ENCODE results near the gene CDCA3. TPM values are rescaled to one million over a fixed set of nuclear protein-coding genes. Genes with fewer than 3 reads are reported as not detected.
"Not testable (repeated sequence)": the region's sequence is repeated elsewhere in the genome, so short reads cannot be mapped to it uniquely, and the experiment has no call there.

Gene CDCA3
- total RNA-seq, 6 experiments from 2014 or later: 0.62 to 1.7 (median 1.3) TPM

- no peak for DNase-seq
- 64% methylated on average over 2 of the region's 5 CpGs for WGBS (ENCODE audit: insufficient coverage, low coverage, low lambda C conversion rate, missing lambda C conversion rate)
- TF ChIP-seq POLR2A (IDR thresholded peaks at IDR 0.05) (no peak), CTCF (IDR thresholded peaks at IDR 0.05) (no peak)
- intact Hi-C loops (cut with DNase I): no loop called here
- no peaks in the 10 kb centered on the region for H3K9me3 ChIP-seq
- H3K4me3 ChIP-seq: no peak overlapping the region
- H3K27ac ChIP-seq: no peak overlapping the region
- H3K27me3 ChIP-seq: no peaks in the 10 kb centered on the region
- peaks cover 0 to 21% (median 2%) of the 10 kb centered on the region in 4 donors for H3K4me1 ChIP-seq
- peaks cover 0 to 8% (median 0%) of the 10 kb centered on the region in 4 donors for H3K36me3 ChIP-seq
- no peak for ATAC-seq
These were observed 32.2 kb upstream of the CDCA3 start for GRCh38 chr12:6883252-6883651.

GRCh38 chr12:6879824-6880223, 28.7 kb upstream of the CDCA3 start:
- not testable (repeated sequence) for DNase-seq
- 42% methylated on average over 9 of the region's 11 CpGs for WGBS (ENCODE audit: insufficient coverage, low coverage, low lambda C conversion rate, missing lambda C conversion rate)

GRCh38 chr12:6874015-6874368, 22.9 kb upstream of the CDCA3 start:
- Histone ChIP-seq H3K27ac (peak overlapping the region; percentile 32 to 68 (median 59)), H3K36me3 (peaks cover 0 to 22% (median 12%) of the 10 kb centered on the region in 4 donors), H3K4me3 (peak overlapping the region; percentile 70 to 89 (median 75)), H3K4me1 (peaks cover 0 to 23% (median 6%) of the 10 kb centered on the region in 4 donors)
- H3K9me3 ChIP-seq; H3K27me3 ChIP-seq; ATAC-seq; intact Hi-C loops (cut with DNase I): not testable (repeated sequence)
- peak in 1 of 3 donors; percentile 34 for DNase-seq
- 54% methylated on average over 9 of the region's 9 CpGs for WGBS (ENCODE audit: insufficient coverage, low coverage, low lambda C conversion rate, missing lambda C conversion rate)

More at GRCh38 chr12:6879824-6880223, 28.7 kb upstream of the CDCA3 start:
- H3K36me3 ChIP-seq; intact Hi-C loops (cut with DNase I); H3K27me3 ChIP-seq; H3K4me3 ChIP-seq; H3K9me3 ChIP-seq: not testable (repeated sequence)
- H3K4me1 ChIP-seq: peaks cover 0 to 10% (median 2%) of the 10 kb centered on the region in 4 donors
- peak in 1 of 4 donors; percentile 29 for ATAC-seq
- peak overlapping the region in 2 of 3 donors; percentile 28 to 43 for H3K27ac ChIP-seq

GRCh38 chr12:6873094-6874014, 22.3 kb upstream of the CDCA3 start, which contains the start of gene SPSB2:
Gene SPSB2, minus strand, starts transcription at chr12:6873303. Its CDS starts 402 bp downstream, at chr12:6872901.
- H3K9me3 ChIP-seq: no peaks in the 10 kb centered on the region
- peak in 2 of 4 donors; percentile 8 for TF ChIP-seq CTCF (IDR thresholded peaks at IDR 0.05)
- peak; percentile 71 for TF ChIP-seq POLR2A (IDR thresholded peaks at IDR 0.05)
- DNase-seq: peak; percentile 99 to 100 (median 99)
- peaks cover 0 to 22% (median 12%) of the 10 kb centered on the region in 4 donors for H3K36me3 ChIP-seq
- peak within 1 kb of the TSS; percentile 70 to 89 (median 75) for H3K4me3 ChIP-seq
- no peaks in the 10 kb centered on the region for H3K27me3 ChIP-seq
- H3K4me1 ChIP-seq: peaks cover 0 to 30% (median 9%) of the 10 kb centered on the region in 4 donors
- WGBS (ENCODE audit: insufficient coverage, low coverage, low lambda C conversion rate, missing lambda C conversion rate): 0% methylated on average over 10 of the region's 66 CpGs
- H3K27ac ChIP-seq: peak within 1 kb of the TSS; percentile 32 to 77 (median 59)
- intact Hi-C loops (cut with DNase I): no loop called here
- peak; percentile 86 to 96 (median 92) for ATAC-seq

- intact Hi-C loops (cut with DNase I): no loop called here
- peaks cover 0 to 22% (median 12%) of the 10 kb centered on the region in 4 donors for H3K36me3 ChIP-seq
- H3K4me3 ChIP-seq: peak overlapping the region; percentile 70 to 89 (median 75)
- H3K27ac ChIP-seq: peak overlapping the region; percentile 19 to 77 (median 59)
- H3K9me3 ChIP-seq: no peaks in the 10 kb centered on the region
- TF ChIP-seq POLR2A (IDR thresholded peaks at IDR 0.05) (no peak), CTCF (IDR thresholded peaks at IDR 0.05) (peak; percentile 85 to 99 (median 98))
- H3K4me1 ChIP-seq: peaks cover 0 to 32% (median 9%) of the 10 kb centered on the region in 4 donors
- 1% methylated on average over 18 of the region's 40 CpGs for WGBS (ENCODE audit: insufficient coverage, low coverage, low lambda C conversion rate, missing lambda C conversion rate)
- DNase-seq (peak; percentile 86 to 89 (median 88)), ATAC-seq (peak; percentile 67 to 71 (median 68))
- no peaks in the 10 kb centered on the region for H3K27me3 ChIP-seq
These were observed 21.3 kb upstream of the CDCA3 start for GRCh38 chr12:6872073-6873048.
